OCI-LY3 (cell line): Measurements from ENCODE around the gene SRSF7.
A peak's percentile ranks its signal among the peaks of the same experiment; 100 is the strongest.

Source experiments
- H2AFZ ChIP-seq: fragments of 200-600, 300-600 bp; shearing (Covaris generic); 2 replicates; pipeline ENCODE4 v1.6.0; 2014; ENCODE audit warnings: antibody characterized with exemption, low read depth, low read length
- H3K27ac ChIP-seq: fragments of 200-600, 300-600 bp; sonication (generic); 2 replicates; pipeline ENCODE4 v1.5.1; 2014; ENCODE audit warnings: mild to moderate bottlenecking, low read length, moderate library complexity, mixed read lengths
- H3K27me3 ChIP-seq: fragments of 200-600, 300-600 bp; sonication (generic); 2 replicates; pipeline ENCODE4 v1.6.1; 2014; ENCODE audit warnings: low read depth, low read length, mixed read lengths
- H3K36me3 ChIP-seq: fragments of 200-600, 300-600 bp; sonication (generic); replicated peaks from 2 replicates; pipeline ENCODE3; 2014; ENCODE audit warnings: low read depth, low read length, mixed read lengths
- H3K4me1 ChIP-seq: fragments of 300-600, 200-600 bp; sonication (generic); 2 replicates; pipeline ENCODE4 v1.6.1; 2014; ENCODE audit warnings: low read length, mixed read lengths
- H3K4me2 ChIP-seq: fragments of 200-600, 300-600 bp; sonication (generic); 2 replicates; pipeline ENCODE4 v1.6.1; 2014; ENCODE audit warnings: low read length, mixed read lengths
- H3K4me3 ChIP-seq: fragments of 300-600, 200-600 bp; sonication (generic); 2 replicates; pipeline ENCODE4 v1.5.1; 2014; ENCODE audit warnings: antibody characterized with exemption, mild to moderate bottlenecking, low read length, moderate library complexity
- H3K79me2 ChIP-seq: fragments of 300-600, 200-600 bp; shearing (Covaris generic); 2 replicates; pipeline ENCODE4 v1.6.1; 2014; ENCODE audit warnings: mild to moderate bottlenecking, low read length, mixed read lengths
- H3K9ac ChIP-seq: fragments of 300-600, 200-600 bp; shearing (Covaris generic); 2 replicates; pipeline ENCODE4 v1.6.0; 2014; ENCODE audit warnings: mild to moderate bottlenecking, low read length, moderate library complexity
- H3K9me3 ChIP-seq: fragments of 200-600, 300-600 bp; shearing (Covaris generic); 2 replicates; pipeline ENCODE4 v1.6.1; 2014; ENCODE audit warnings: low read length, mixed read lengths; ENCODE audit not compliant: insufficient read depth
- H4K20me1 ChIP-seq: fragments of 200-600, 300-600 bp; sonication (generic); 2 replicates; pipeline ENCODE4 v1.6.1; 2016; ENCODE audit warnings: low read length, mixed read lengths; ENCODE audit not compliant: insufficient read depth
- EZH2phosphoT487 ChIP-seq: fragments of 200-600 bp; shearing (Covaris generic); IDR thresholded peaks from 2 replicates; pipeline ENCODE4 v1.6.1; 2018; ENCODE audit warnings: antibody characterized with exemption, mixed run types, low read depth
- TF ChIP-seq, protein P1 (sequence below): fragments of 200-600, 300-600 bp; sonication (generic); IDR thresholded peaks from 2 replicates; pipeline ENCODE4 v1.5.1; 2014; ENCODE audit warnings: antibody characterized with exemption, low read length, low read depth

Gene SRSF7

DNA sequence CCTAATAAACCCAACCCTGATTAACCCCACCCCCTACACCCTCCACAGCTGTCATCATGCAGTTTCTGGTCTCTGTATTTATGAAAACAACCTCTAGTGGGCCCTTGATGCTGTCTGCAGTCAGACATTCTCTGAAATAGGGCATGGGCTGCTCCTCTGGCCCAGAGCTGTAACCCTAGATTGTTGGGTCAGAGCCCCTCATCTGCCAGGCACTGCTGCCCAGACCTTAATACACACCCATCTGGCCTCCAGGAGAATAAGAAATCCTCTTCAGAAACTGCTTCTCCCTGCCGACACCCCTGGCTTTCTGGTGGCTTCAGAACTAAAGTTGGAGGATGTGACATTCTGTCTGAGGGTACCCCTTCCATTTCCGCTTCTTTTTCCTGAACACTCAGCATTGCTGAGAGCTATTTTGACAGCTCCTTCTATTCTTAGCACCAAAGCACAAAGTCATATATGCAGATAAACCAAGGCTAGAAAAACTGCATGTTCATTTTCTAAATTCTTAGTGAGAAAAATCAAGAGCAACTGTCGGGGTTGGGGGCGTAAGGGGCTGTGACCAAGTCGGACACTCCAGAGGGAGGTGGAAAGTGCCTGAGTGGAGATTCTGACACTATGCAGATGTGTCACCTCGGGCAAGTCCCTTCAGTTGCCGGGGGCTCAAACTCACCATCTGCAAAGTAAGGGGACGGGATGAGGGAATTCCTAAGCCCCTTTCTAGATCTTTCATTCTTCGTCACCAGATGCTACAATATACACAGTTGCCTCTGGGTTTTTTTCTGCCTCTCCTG lies 28.7 kb downstream of the SRSF7 start:
- peak overlapping the region; percentile 36; the same call in 1 of the 2 replicates for H2AFZ ChIP-seq
- H3K4me3 ChIP-seq, result peak overlapping the region; percentile 70
- H3K9me3 ChIP-seq, result no peaks in the 10 kb centered on the region
- peak overlapping the region; percentile 99 for H3K27ac ChIP-seq
- no peaks in the 10 kb centered on the region for H4K20me1 ChIP-seq
- H3K36me3 ChIP-seq, result no peaks in the 10 kb centered on the region
- peak overlapping the region; percentile 72 for H3K9ac ChIP-seq
- no peaks in the 10 kb centered on the region for H3K79me2 ChIP-seq
- TF ChIP-seq, protein P1, sequence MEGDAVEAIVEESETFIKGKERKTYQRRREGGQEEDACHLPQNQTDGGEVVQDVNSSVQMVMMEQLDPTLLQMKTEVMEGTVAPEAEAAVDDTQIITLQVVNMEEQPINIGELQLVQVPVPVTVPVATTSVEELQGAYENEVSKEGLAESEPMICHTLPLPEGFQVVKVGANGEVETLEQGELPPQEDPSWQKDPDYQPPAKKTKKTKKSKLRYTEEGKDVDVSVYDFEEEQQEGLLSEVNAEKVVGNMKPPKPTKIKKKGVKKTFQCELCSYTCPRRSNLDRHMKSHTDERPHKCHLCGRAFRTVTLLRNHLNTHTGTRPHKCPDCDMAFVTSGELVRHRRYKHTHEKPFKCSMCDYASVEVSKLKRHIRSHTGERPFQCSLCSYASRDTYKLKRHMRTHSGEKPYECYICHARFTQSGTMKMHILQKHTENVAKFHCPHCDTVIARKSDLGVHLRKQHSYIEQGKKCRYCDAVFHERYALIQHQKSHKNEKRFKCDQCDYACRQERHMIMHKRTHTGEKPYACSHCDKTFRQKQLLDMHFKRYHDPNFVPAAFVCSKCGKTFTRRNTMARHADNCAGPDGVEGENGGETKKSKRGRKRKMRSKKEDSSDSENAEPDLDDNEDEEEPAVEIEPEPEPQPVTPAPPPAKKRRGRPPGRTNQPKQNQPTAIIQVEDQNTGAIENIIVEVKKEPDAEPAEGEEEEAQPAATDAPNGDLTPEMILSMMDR, result peak; percentile 32
- TF ChIP-seq EZH2phosphoT487, result no peak
- no peaks in the 10 kb centered on the region for H3K27me3 ChIP-seq
- peak overlapping the region; percentile 89 for H3K4me2 ChIP-seq
- peaks cover 79% of the 10 kb centered on the region for H3K4me1 ChIP-seq

DNA sequence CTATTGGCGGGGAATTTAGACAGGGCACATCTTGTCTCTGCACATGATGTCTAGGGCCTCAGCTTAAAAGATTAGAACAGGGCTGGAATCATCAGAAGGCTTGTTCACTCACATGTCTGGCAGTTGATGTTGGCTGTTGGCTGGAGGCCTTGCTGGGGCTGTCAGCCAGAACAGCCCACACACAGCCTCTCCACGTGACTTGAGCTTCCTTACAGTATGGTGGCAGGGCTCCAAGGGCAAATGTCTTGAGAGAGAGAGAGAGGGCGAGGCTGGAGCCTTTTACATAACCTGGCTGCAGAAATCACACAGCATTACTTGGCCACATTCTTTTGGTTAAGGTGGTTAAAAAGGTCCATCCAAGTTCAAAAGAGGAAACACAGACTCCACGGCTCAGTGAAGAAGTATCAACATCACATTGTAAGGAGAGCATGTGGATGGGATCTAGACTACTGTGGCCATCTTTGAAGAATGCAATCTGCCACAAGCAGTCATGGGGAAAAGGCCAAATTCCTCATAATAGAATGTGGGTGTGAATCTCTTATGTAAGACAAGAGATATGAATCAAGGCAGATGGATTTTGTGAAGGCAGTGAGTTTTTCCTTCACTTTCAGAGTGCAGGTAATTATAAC lies 30.4 kb downstream of the SRSF7 start:
- peak overlapping the region; percentile 44; the same call in 1 of the 2 replicates for H3K9ac ChIP-seq
- H2AFZ ChIP-seq, result peak overlapping the region; percentile 35; the same call in 1 of the 2 replicates
- peaks cover 67% of the 10 kb centered on the region for H3K4me1 ChIP-seq
- H3K9me3 ChIP-seq, result no peaks in the 10 kb centered on the region
- H3K27ac ChIP-seq, result peak overlapping the region; percentile 99
- H4K20me1 ChIP-seq, result no peaks in the 10 kb centered on the region
- TF ChIP-seq, protein P1, result no peak
- TF ChIP-seq EZH2phosphoT487, result no peak
- H3K4me2 ChIP-seq, result peak overlapping the region; percentile 89
- no peaks in the 10 kb centered on the region for H3K36me3 ChIP-seq
- H3K27me3 ChIP-seq, result no peaks in the 10 kb centered on the region
- H3K79me2 ChIP-seq, result no peaks in the 10 kb centered on the region
- peak overlapping the region; percentile 43; the same call in 1 of the 2 replicates for H3K4me3 ChIP-seq

DNA sequence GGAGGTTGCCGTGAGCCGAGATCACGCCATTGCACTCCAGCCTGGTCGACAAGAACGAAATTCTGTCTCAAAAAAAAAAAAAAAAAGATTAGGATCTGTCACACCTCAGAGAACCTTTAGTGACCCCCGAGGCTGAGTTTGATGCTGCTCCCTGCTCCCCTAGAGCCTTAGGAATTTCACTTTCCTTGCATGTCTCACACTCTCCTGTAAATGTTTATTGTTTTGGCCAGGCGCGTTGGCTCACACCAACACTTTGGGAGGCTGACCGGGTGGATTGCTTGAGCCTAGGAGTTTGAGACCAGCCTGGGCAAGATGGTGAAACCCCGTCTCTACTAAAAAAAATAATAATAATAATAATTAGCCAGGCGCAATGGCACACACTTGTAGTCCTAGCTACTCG lies 31.5 kb downstream of the SRSF7 start:
- no peaks in the 10 kb centered on the region for H3K9me3 ChIP-seq
- H3K27ac ChIP-seq, result no peak overlapping the region
- peaks cover 57% of the 10 kb centered on the region for H3K4me1 ChIP-seq
- H3K4me3 ChIP-seq, result no peak overlapping the region
- no peaks in the 10 kb centered on the region for H4K20me1 ChIP-seq
- no peak overlapping the region for H2AFZ ChIP-seq
- H3K27me3 ChIP-seq, result no peaks in the 10 kb centered on the region
- no peaks in the 10 kb centered on the region for H3K36me3 ChIP-seq
- TF ChIP-seq EZH2phosphoT487, result no peak
- TF ChIP-seq, protein P1, result no peak
- no peak overlapping the region for H3K9ac ChIP-seq
- H3K4me2 ChIP-seq, result no peak overlapping the region
- H3K79me2 ChIP-seq, result no peaks in the 10 kb centered on the region

DNA sequence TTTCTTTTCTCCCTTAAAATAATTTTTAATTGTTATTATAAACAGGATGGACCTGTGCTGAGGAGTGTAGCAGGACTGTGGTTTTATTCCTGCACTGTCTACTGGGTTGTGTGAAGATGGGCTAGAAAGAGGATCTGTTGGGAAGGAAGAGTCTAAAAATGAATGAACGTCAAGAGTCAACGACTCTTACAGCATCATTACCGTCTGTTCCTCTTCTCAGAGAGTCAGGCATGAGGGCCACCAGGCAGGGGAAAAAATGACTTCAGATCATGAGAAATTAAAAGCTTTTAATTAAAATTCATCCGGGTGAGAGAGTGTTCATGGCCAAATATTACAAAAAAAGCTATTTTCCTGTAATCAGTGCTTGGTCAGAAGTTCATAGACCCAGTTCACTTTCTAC lies 32.6 kb downstream of the SRSF7 start:
- H3K9ac ChIP-seq, result no peak overlapping the region
- no peaks in the 10 kb centered on the region for H4K20me1 ChIP-seq
- no peaks in the 10 kb centered on the region for H3K27me3 ChIP-seq
- H3K4me1 ChIP-seq, result peaks cover 46% of the 10 kb centered on the region
- no peak overlapping the region for H3K4me3 ChIP-seq
- TF ChIP-seq, protein P1, result no peak
- TF ChIP-seq EZH2phosphoT487, result no peak
- no peak overlapping the region for H3K27ac ChIP-seq
- H3K4me2 ChIP-seq, result no peak overlapping the region
- H3K36me3 ChIP-seq, result no peaks in the 10 kb centered on the region
- no peaks in the 10 kb centered on the region for H3K9me3 ChIP-seq
- no peak overlapping the region for H2AFZ ChIP-seq
- no peaks in the 10 kb centered on the region for H3K79me2 ChIP-seq
